GM21717 (cell line): ENCODE measurements around the gene VASP.

Source experiments
- ATAC-seq: cut with Tn5 transposase; IDR thresholded peaks from one replicate; pipeline ENCODE4 v1.9.1; 2021; ENCODE audit warnings: mild to moderate bottlenecking, moderate library complexity; ENCODE audit not compliant: unreplicated experiment

VASP gene

GRCh38 chr19:45514376-45515051 is 7.2 kb downstream of the VASP start:
- ATAC-seq = no peak

- no peak for ATAC-seq
These were observed 7.9 kb downstream of the VASP start for GRCh38 chr19:45515081-45515624.

GRCh38 chr19:45515807-45516401 is 8.6 kb downstream of the VASP start:
- no peak for ATAC-seq

- no peak for ATAC-seq
These were observed 10.0 kb downstream of the VASP start for GRCh38 chr19:45517238-45517637.

- no peak for ATAC-seq
These were observed 10.6 kb downstream of the VASP start for GRCh38 chr19:45517641-45518468.

GRCh38 chr19:45518469-45518826 is 11.2 kb downstream of the VASP start:
- ATAC-seq = no peak

GRCh38 chr19:45522010-45522941 is 15.0 kb downstream of the VASP start:
- no peak for ATAC-seq

- ATAC-seq = no peak
These were observed 16.5 kb downstream of the VASP start for GRCh38 chr19:45523642-45524256.

GRCh38 chr19:45524575-45525129 is 17.4 kb downstream of the VASP start:
- no peak for ATAC-seq

GRCh38 chr19:45526143-45526542 is 18.9 kb downstream of the VASP start:
- no peak for ATAC-seq

GRCh38 chr19:45526971-45527370 is 19.7 kb downstream of the VASP start:
- ATAC-seq = no peak

GRCh38 chr19:45527731-45528130 is 20.5 kb downstream of the VASP start:
- no peak for ATAC-seq

GRCh38 chr19:45528149-45528743 is 21.0 kb downstream of the VASP start:
- ATAC-seq = no peak

GRCh38 chr19:45528744-45529419 is 21.6 kb downstream of the VASP start:
- ATAC-seq = no peak

GRCh38 chr19:45529420-45529785 is 22.1 kb downstream of the VASP start:
- no peak for ATAC-seq

- no peak for ATAC-seq
These were observed 24.1 kb downstream of the VASP start for GRCh38 chr19:45531349-45531748.

- ATAC-seq = no peak
These were observed 32.2 kb downstream of the VASP start for GRCh38 chr19:45539459-45539858.

GRCh38 chr19:45542234-45542668 is 35.0 kb downstream of the VASP start:
- ATAC-seq = no peak

- ATAC-seq = no peak
These were observed 40.0 kb downstream of the VASP start for GRCh38 chr19:45547211-45547770.
